T follicular helper cell (primary cell): Measurements from ENCODE around the gene GPR176.
A peak's percentile ranks its signal among the peaks of the same experiment; 100 is the strongest.
"Not testable (repeated sequence)": the region's sequence is repeated elsewhere in the genome, so short reads cannot be mapped to it uniquely, and the experiment has no call there.

Source experiments
- DNase-seq: peaks from one replicate; pipeline ENCODE4 v3.0.0-alpha.2; 2020; ENCODE audit warnings: low read depth

The GPR176 gene

GRCh38 chr15:39936187-39936586, 16.1 kb upstream of the GPR176 start:
- DNase-seq = no peak

- no peak for DNase-seq
Observed at GRCh38 chr15:39935241-39935640, 15.2 kb upstream of the GPR176 start.

DNA sequence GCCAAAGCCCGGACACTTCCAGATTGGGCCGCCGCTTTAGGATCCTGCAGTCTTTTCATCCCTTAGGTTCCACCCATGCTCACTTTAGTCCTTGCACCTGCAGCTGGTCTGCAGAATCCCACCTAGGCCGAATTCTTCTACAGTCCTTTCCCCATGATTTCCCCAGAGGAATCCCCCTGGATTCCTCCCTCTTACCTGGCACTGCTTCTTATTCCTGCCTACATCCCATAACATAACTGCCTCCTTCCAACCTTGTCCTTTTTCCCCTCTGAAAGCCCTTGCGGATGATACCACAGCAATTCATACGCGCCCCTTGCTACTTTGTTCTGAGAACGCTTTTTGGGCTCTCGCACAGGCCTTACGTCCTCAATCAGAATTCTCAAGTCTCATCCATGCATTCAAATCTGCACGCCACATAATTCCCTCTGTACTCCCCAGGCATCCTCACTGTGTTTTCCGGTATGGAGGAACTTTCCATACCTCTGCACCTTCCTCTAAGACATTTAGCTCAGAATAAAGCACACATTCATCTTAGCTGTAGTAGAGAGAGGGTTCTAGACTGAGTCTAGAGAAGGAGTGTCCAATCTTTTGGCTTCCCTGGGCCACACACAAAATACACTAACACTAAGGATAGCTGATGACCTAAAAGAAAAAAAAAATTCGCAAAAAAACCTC, 14.5 kb upstream of the GPR176 start:
- no peak for DNase-seq

- DNase-seq = no peak
Observed at GRCh38 chr15:39931615-39932014, 11.5 kb upstream of the GPR176 start.

DNA sequence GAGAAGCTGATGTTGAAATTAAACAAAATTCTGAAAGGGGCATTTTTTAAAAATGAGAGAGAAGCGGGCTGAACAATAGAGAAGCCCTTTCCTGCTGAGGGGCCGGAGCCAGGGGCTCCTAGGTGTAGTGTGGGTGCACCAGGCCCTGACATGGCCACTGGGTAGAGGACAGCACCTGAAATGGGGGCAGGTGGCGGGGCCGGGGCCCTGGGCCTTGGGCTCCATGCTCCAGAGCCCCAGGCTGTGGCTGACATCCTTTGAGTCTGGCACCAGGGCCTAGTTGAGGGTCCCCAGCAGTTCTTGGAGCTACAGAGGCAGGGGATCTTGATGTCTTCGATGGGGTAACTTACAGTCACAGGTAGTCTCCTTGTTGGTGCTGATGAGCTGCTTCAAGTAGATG, 6.5 kb upstream of the GPR176 start:
- DNase-seq = no peak

DNA sequence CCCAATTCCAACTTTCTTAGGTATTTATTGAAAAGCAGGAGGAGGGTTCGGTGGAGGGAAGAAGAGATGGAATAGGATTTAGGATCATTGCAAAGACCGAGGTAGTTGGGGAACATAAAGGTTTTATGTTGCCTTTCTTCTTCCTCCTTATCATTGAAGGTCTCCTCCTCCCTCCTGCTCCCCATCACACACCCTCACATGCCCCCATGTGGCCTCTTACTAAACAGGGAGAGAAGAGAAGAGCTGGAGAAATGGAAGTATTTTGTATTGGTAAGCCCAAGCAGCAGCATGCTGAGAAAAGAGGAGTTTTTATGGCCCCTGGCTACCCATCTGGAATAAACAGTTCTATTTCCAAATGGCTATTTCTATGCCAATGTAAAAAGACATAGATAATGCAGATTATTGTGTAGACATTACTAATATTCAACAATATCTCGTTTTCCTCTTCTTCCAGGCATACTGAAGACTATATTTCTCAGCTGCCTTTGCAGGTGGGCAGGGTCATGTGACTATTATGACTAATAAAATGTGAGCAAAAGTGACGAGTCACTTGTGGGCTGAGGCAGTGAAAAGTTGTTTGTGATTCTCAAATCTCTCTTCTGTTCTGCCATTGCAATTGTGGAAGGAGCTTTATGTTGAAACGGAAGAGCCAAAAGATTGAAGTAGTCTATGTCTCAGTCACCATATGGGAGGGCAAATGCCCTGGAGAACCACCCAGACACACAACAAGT, 5.2 kb upstream of the GPR176 start:
- no peak for DNase-seq

DNA sequence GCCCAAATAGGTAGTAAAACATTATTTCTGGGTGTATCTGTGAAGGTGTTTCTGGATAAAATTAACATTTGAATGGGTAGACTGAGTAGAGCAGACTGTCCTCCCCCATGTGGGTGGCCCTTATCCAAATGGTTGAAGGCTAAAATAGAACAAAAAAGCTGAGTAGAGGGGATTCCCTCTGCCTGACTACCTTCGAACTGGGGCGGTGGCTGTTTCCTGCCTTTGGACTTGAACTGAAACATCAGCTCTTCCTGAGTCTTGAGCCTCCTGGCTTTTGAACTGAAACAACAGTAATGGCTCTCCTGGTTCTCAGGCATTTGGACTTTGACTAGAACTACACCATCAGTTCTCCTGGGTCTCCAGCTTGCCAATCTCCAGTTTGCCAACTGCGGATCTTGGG, 4.4 kb upstream of the GPR176 start:
- no peak for DNase-seq

- no peak for DNase-seq
Observed at GRCh38 chr15:39922462-39923092, 2.5 kb upstream of the GPR176 start.

DNA sequence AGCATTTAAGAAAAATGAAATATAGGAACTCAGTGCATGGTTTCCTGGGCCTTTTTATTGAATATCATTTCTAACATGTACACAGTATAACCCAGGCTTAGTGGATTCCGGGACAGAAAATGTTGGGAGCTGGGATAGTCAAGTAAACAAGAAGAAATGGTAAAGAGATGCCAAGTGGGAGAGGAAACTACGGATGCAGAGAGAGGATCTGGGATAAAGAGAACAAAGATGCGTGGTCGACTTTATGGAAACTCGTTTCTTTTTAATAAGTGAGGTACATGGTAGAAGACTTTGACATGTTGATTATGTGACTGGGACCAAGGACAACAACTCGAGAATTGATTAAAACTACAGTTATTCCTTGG, 1.2 kb upstream of the GPR176 start:
- no peak for DNase-seq

GRCh38 chr15:39920510-39921273, 626 bp upstream of the GPR176 start:
- DNase-seq = peak; percentile 59

GRCh38 chr15:39919411-39919747, 687 bp downstream of the GPR176 start:
- no peak for DNase-seq

DNA sequence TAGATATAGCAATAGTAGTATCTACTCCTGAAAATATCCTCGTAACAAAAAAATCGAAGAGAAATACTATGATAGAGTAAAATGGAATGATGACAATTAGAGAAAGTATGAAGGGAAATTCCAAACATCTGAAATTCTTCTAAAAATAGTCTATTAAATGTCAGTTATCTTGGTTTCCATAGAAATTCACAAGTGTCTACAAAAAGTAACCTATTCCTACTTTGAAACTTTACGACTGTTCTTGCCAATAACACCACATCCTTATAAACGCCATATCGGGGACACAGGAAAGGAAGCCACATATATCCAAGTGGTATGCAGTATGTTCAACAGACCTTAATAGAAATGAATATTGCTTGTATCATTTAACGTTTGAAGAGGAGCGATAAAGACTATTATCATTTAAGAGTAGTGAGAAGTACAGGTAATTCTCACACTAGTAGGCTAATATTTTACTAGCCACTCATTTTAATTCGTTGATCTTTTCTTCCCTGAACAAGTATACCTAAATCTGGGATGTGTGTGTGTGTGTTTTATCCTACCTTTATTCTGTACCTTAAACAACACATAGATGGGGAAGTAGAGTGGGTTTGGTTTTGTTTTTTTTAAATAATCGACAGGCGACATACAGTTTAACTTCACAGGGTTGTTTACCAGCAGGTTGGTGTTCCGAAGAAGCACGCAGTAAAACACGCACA, 1.2 kb downstream of the GPR176 start:
- no peak for DNase-seq

GRCh38 chr15:39914977-39915376, 5.1 kb downstream of the GPR176 start:
- no peak for DNase-seq

DNA sequence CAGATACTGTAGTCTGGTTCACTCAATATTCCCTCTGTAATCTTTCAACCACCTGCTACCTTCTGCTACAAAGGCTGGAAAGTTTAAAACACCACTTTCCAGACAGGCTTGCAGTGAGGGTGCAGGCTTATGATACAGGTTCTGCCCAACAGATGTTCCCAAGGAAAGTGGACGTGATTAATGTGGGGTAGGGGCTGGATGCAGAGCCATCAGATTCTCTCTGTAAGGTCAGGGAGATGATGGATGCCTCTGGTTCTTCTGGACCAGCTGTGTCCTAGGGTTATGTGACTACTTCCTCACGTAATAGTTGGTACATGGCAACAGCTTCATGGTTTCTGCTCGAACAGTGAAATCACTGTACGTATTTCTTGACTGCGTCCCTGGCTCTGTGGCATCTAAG, 11.1 kb downstream of the GPR176 start:
- DNase-seq = no peak

- DNase-seq = no peak
Observed at GRCh38 chr15:39908186-39908585, 11.9 kb downstream of the GPR176 start.

DNA sequence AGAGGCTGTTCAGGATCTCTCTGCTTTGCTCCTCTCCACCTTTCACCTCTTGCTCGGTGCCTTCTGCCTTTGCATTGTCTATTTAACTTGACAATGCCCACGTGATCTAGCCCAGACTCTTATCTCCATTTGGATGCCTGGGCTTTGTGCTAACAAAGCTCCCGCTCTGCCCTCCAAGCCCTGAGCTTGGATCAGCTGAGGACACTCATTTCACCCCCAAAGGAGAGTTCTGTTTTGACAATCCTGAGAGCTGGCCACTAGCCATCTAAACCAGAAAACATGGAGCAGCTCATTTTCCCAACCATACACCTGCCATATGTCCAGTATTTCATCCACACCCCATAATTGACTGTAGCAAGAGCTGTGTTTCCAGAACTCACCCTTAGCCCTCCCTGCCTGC, 12.8 kb downstream of the GPR176 start:
- DNase-seq = no peak

- no peak for DNase-seq
Observed at GRCh38 chr15:39904115-39904514, 16.0 kb downstream of the GPR176 start.

GRCh38 chr15:39898317-39898716, 21.7 kb downstream of the GPR176 start:
- DNase-seq = no peak

DNA sequence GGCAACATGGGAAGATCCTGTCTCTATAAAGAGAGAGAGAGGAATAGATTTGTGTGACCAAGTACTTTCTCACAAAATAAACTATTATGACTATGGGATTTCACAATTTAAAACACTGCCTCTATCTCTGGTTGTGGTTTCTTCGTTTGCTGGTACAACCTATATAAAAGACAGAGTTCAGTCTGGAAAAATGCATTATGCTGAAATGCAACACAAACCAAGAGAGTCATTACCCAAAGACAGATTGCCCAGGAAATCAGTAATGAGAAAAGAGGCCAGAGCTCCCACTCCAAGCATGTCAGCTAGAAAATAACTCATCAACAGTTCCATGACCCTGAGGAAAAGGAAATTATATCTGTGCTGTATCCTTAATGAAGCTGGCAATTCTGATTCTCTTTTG, 23.2 kb downstream of the GPR176 start:
- no peak for DNase-seq

GRCh38 chr15:39896101-39896500, 24.0 kb downstream of the GPR176 start:
- no peak for DNase-seq

GRCh38 chr15:39893051-39893450, 27.0 kb downstream of the GPR176 start:
- DNase-seq = not testable (repeated sequence)

- no peak for DNase-seq
Observed at GRCh38 chr15:39892418-39892817, 27.6 kb downstream of the GPR176 start.
